Thoracic aorta (tissue), 2 donors: ENCODE data around the gene VPS16. TPM values are rescaled to one million over a fixed set of nuclear protein-coding genes. Genes with fewer than 3 reads are reported as not detected.

ENCODE experiments used
- ATAC-seq: fragments of 150-250 bp; one replicate; pipeline ENCODE4 v1.8.0; 2017; ENCODE audit warnings: low read depth; ENCODE audit not compliant: insufficient number of reproducible peaks, low FRiP score
- DNase-seq: peaks from one replicate; pipeline ENCODE4 v3.0.0-alpha.2; 2020; ENCODE audit warnings: low spot score
- H3K27ac ChIP-seq, 2 donors: fragments of 200-600 bp; sonication (generic); 1 replicate in 1 of 2; 2 replicates in 1 of 2; pipeline ENCODE4 v1.5.1; 2016; ENCODE audit warnings: mild to moderate bottlenecking in 2 of 2, moderate library complexity in 2 of 2
- H3K27me3 ChIP-seq: fragments of 200-600 bp; sonication (generic); replicated peaks from 2 replicates; pipeline ENCODE4 v1.6.0; 2016; ENCODE audit warnings: mild to moderate bottlenecking; ENCODE audit not compliant: insufficient read depth
- H3K36me3 ChIP-seq: fragments of 200-600 bp; sonication (generic); one replicate; pipeline ENCODE4 v1.5.1; 2016
- H3K4me1 ChIP-seq, 2 donors: fragments of 200-600 bp; sonication (generic); 1 replicate in 1 of 2; 2 replicates in 1 of 2; pipeline versions ENCODE4 v1.5.1 to v1.6.0; 2016; ENCODE audit warnings: low read depth in 2 of 2, mild to moderate bottlenecking in 1 of 2; ENCODE audit not compliant: control insufficient read depth in 1 of 2
- H3K4me3 ChIP-seq: fragments of 200-600 bp; sonication (generic); 2 replicates; pipeline ENCODE4 v1.5.1; 2016; ENCODE audit warnings: mild to moderate bottlenecking
- H3K9me3 ChIP-seq: fragments of 200-600 bp; sonication (generic); 2 replicates; pipeline ENCODE4 v1.5.1; 2016
- CTCF ChIP-seq: fragments of 200-600 bp; sonication (generic); IDR thresholded peaks from one replicate; pipeline ENCODE4 v1.5.1; 2019; ENCODE audit warnings: antibody characterized with exemption
- total RNA-seq, 2 donors: library from RNA; depleted of rRNA; stranded (reverse); fragments of >200 nt; gene quantifications; one replicate each; pipeline versions ENCODE4 v1.1.0 to v1.2.3, GENCODE V29; 2016

VPS16 gene
- total RNA-seq, 2 donors from 2014 or later: 21.8 to 24.2 TPM

- Histone ChIP-seq H3K27ac (no peak overlapping the region), H3K4me3 (no peak overlapping the region), H3K36me3 (no peaks in the 10 kb centered on the region), H3K4me1 (peaks cover 0 to 5% of the 10 kb centered on the region in 2 donors), H3K9me3 (no peaks in the 10 kb centered on the region), H3K27me3 (no peaks in the 10 kb centered on the region)
- no peak for ATAC-seq
- no peak for TF ChIP-seq CTCF
- no peak for DNase-seq
Measured at GRCh38 chr20:2911200-2911599, 70.7 kb downstream of the VPS16 start.

GRCh38 chr20:2914160-2914559, 73.6 kb downstream of the VPS16 start:
- no peak for TF ChIP-seq CTCF
- no peak for DNase-seq
- no peaks in the 10 kb centered on the region for H3K27me3 ChIP-seq

More at GRCh38 chr20:2914160-2914559, 73.6 kb downstream of the VPS16 start:
- Histone ChIP-seq H3K4me3 (no peak overlapping the region), H3K36me3 (no peaks in the 10 kb centered on the region), H3K9me3 (no peaks in the 10 kb centered on the region), H3K4me1 (no peaks in the 10 kb centered on the region), H3K27ac (no peak overlapping the region)
- ATAC-seq: no peak

Other genes starting within 250 kb of the VPS16 start
- 100 to 1,000 TPM in 1 of 2 donors, 10 to 100 TPM in 1; 46.2 to 125 TPM for gene NOP56, start 188.1 kb upstream of the VPS16 start, total RNA-seq
- gene IDH3B, start 176.5 kb upstream of the VPS16 start, total RNA-seq: 10 to 100 TPM; 94.5 to 95.3 TPM
- gene EBF4, start 148.0 kb upstream of the VPS16 start, total RNA-seq: 10 to 100 TPM; 14.1 to 16.6 TPM
- not detected for gene CPXM1, start 40.1 kb upstream of the VPS16 start, total RNA-seq
- gene C20orf141, start 25.8 kb upstream of the VPS16 start, total RNA-seq: not detected
- not detected for gene TMEM239, start 24.4 kb upstream of the VPS16 start, total RNA-seq
- gene PCED1A, start 90 bp upstream of the VPS16 start, total RNA-seq: 10 to 100 TPM; 40.6 to 44.3 TPM
- 10 to 100 TPM; 36.7 to 42.7 TPM for gene PTPRA, start 32.7 kb downstream of the VPS16 start, total RNA-seq
- not detected for gene GNRH2, start 202.9 kb downstream of the VPS16 start, total RNA-seq
- gene MRPS26, start 205.3 kb downstream of the VPS16 start, total RNA-seq: 10 to 100 TPM; 40.6 to 46.6 TPM
- gene OXT, start 230.9 kb downstream of the VPS16 start, total RNA-seq: not detected
- gene AVP, start 244.0 kb downstream of the VPS16 start, total RNA-seq: not detected